ENCODE results near the gene ST7L.

The ST7L gene

GRCh38 chr1:112614460-112615065, 4.4 kb downstream of the ST7L start:
- no peak for DNase-seq

GRCh38 chr1:112605633-112606327, 13.2 kb downstream of the ST7L start:
- peak; percentile 51 for DNase-seq

- no peak for DNase-seq
Observed at GRCh38 chr1:112603541-112603940, 15.4 kb downstream of the ST7L start.

- DNase-seq, result no peak
Observed at GRCh38 chr1:112603012-112603411, 15.9 kb downstream of the ST7L start.

- no peak for DNase-seq
Observed at GRCh38 chr1:112599477-112599876, 19.5 kb downstream of the ST7L start.

- no peak for DNase-seq
Observed at GRCh38 chr1:112594208-112594876, 24.6 kb downstream of the ST7L start.

GRCh38 chr1:112589766-112590165, 29.2 kb downstream of the ST7L start:
- no peak for DNase-seq

- no peak for DNase-seq
Observed at GRCh38 chr1:112583366-112583765, 35.6 kb downstream of the ST7L start.

- no peak for DNase-seq
Observed at GRCh38 chr1:112581586-112582192, 37.3 kb downstream of the ST7L start.

GRCh38 chr1:112579801-112580510, 39.0 kb downstream of the ST7L start:
- no peak for DNase-seq

GRCh38 chr1:112576240-112576639, 42.7 kb downstream of the ST7L start:
- no peak for DNase-seq

- DNase-seq, result no peak
Observed at GRCh38 chr1:112575154-112575804, 43.7 kb downstream of the ST7L start.

GRCh38 chr1:112565800-112566199, 53.1 kb downstream of the ST7L start:
- DNase-seq, result no peak

- DNase-seq, result no peak
Observed at GRCh38 chr1:112564081-112564480, 54.9 kb downstream of the ST7L start.

GRCh38 chr1:112563341-112563740, 55.6 kb downstream of the ST7L start:
- no peak for DNase-seq

GRCh38 chr1:112558634-112559033, 60.3 kb downstream of the ST7L start:
- no peak for DNase-seq

GRCh38 chr1:112557385-112557784, 61.6 kb downstream of the ST7L start:
- peak; percentile 74 for DNase-seq

- no peak for DNase-seq
Observed at GRCh38 chr1:112554411-112554810, 64.5 kb downstream of the ST7L start.

- no peak for DNase-seq
Observed at GRCh38 chr1:112549590-112549989, 69.4 kb downstream of the ST7L start.

GRCh38 chr1:112548547-112548946, 70.4 kb downstream of the ST7L start:
- DNase-seq, result no peak

- DNase-seq, result no peak
Observed at GRCh38 chr1:112546076-112546475, 72.9 kb downstream of the ST7L start.

GRCh38 chr1:112544751-112545150, 74.2 kb downstream of the ST7L start:
- DNase-seq, result no peak
